ENCODE data around the gene DEUP1.
"Not testable (repeated sequence)": the region's sequence is repeated elsewhere in the genome, so short reads cannot be mapped to it uniquely, and the experiment has no call there.

DEUP1 gene, protein sequence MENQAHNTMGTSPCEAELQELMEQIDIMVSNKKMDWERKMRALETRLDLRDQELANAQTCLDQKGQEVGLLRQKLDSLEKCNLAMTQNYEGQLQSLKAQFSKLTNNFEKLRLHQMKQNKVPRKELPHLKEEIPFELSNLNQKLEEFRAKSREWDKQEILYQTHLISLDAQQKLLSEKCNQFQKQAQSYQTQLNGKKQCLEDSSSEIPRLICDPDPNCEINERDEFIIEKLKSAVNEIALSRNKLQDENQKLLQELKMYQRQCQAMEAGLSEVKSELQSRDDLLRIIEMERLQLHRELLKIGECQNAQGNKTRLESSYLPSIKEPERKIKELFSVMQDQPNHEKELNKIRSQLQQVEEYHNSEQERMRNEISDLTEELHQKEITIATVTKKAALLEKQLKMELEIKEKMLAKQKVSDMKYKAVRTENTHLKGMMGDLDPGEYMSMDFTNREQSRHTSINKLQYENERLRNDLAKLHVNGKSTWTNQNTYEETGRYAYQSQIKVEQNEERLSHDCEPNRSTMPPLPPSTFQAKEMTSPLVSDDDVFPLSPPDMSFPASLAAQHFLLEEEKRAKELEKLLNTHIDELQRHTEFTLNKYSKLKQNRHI

DNA sequence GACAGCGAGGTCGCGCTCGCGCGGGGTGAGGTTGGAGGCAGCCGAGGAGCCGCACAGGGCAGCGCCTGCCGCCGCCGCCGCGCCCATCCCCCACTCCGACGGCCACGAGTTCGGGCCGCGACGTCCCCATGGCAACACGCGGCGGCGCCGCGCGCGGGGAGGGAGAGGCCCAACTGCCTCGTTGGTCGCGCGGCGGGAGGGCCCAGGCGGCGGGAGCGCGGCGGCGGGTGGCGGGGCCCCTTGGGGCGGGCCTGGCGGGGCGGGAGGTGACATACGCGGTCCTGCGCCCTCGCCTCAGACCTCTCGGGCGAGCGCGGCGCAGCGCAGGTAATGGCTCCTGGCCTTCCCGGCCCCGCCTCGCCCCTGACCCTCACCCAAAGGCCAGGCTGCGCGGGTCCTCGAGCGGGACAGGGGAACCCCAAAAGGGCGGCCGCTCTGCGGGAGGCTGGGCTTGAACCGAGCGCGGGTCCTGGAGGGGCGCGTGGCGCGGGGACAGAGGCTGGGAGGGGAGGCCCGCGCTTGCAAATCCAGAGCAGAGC lies at the start of gene DEUP1:
TSS of gene DEUP1 (plus strand) at position 297 of the 539 bp plus-strand sequence. CDS start 1,518 bp downstream, outside the sequence.
- DNase-seq: no peak

DNA sequence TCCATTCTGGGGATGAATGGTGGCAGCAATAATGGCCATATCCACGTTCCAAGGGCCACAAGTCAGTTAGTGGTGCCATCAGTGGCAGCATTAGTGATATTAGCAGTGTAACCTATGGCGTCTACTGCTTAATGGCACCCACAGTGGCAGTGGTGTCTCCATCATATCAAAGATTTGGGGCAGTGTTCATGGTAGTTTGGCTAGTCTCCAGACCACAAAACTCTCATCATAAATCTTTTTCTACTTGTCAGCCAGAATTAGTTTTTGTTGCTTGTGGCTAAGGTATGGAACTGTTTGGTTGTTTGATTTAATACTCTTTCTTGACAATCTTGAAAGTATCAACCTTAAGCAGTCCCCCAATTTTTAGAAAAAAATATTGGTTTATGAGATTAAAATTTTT lies 45.1 kb upstream of the DEUP1 start:
- DNase-seq: no peak

DNA sequence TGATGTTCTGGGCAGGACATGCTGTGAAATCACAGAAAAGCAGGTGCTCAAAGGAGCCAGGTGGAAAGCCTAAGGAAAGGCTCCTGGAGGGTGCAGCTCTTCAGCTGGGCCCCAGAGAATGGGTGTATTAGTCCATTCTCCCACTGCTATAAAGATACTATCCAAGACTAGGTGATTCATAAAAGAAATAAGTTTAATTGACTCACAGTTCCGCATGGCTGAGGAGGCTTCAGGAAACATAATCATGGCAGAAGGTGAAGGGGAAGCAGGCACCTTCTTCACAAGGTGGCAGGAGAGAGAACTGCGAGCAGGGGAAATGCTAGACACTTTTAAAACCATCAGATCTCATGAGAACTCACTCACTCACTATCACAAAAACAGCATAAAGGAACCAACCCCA lies 43.1 kb upstream of the DEUP1 start:
- DNase-seq: no peak

DNA sequence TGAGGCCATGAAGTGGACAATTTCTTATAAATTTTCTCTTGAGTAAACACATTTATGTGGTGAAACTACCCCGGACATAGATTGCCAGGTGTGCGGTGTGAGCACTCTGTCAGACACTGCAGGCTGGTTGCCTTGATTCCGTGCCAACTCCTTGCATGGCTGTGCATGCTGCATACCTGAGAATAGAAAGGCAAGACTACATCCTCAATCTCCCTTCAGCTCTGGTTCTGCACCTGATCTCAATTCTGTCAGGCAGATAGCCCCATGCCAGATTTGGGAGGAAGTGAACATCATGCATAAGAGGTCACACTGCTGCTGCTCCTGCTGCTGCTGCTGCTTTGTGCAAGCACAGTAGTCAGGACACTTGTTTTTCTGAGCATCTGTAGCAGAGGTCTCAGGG lies 42.5 kb upstream of the DEUP1 start:
- DNase-seq: no peak

DNA sequence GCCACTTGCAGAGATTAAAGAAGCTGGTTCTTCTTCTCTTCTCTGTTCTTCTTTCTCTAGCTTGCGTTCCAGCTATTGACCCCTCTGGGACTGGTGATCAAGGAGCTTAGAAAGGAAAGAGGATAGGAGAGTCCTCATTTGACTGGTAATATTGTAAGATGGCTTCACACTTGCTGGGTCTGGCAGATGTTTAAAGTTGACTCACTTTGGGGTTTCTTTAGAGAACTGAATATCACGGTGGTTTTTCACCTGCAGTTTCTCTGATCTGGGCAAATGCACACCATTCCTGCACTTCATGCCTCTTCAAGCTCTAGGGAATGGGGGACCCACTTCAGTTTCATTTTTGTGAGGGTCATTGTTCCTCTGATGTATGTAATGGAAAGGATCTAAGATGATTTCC lies 41.8 kb upstream of the DEUP1 start:
- DNase-seq: no peak

DNA sequence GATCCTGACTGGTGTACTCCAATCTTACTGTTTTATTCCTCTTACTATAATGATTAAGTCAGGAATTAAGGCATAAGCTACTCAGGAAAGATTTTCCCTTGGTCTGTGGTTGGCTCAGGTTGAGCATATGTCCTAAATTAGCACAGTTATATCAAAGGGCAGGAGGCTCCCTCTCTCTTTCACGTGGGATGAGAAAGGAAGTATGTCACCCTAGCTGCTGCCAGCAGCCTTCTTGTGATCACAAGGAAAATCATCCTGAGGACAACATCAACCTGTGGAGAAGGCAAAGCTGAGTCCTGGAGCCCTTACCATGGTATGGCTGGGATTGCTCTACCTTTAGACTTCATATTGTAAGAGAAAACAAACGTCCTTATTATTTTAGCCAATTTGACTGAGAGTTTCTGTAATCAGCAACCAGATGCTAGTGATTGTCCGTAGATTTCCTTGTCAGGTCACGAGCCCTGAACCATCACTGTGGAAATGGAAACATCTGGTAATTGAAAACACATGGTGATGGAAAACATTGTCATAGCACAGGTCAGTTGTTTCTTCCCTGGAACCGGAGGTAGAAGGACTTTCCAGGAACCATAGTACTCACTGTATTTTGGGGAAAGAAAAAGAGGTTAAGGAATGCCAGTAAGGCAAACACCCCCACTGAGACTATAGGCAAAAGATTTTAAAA lies 40.6 kb upstream of the DEUP1 start:
- no peak for DNase-seq

DNA sequence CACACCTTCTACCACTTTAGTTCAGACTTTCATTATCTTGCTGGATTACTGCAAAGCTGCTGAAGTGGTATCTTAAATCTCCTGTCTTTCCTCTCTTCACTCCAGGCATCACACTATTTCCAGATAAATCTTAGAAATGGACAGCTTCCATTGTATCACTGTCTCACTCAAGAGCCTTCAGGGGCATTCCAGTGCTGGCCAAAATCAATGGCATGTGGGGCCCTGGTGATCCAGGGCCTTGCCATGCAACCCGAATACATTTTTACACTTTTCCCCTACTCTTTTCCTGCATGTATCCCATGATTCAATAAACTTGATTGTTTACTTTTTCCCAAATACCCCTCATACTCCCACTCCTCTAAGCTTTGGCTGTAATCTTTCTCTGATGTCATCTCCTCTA lies 39.4 kb upstream of the DEUP1 start:
- no peak for DNase-seq

DNA sequence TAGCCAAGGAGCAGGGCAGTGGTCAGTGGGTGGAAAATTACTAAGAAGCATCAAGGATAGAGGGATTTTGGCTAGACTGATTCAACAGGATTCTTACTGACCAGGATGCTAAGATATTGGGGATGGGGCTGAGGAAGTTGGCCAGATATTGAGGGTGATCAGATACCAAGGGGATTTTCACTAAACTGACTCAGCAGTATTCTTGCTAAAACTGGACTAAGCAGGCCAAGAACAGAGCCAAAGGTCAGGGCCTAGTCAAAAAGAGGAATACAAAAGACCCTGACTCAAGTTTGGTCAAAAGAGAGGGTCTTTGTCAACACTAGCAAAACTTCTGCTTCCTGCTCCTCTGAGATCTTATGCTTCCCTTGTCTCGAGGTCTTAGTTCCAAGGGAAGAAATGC lies 38.6 kb upstream of the DEUP1 start:
- no peak for DNase-seq

DNA sequence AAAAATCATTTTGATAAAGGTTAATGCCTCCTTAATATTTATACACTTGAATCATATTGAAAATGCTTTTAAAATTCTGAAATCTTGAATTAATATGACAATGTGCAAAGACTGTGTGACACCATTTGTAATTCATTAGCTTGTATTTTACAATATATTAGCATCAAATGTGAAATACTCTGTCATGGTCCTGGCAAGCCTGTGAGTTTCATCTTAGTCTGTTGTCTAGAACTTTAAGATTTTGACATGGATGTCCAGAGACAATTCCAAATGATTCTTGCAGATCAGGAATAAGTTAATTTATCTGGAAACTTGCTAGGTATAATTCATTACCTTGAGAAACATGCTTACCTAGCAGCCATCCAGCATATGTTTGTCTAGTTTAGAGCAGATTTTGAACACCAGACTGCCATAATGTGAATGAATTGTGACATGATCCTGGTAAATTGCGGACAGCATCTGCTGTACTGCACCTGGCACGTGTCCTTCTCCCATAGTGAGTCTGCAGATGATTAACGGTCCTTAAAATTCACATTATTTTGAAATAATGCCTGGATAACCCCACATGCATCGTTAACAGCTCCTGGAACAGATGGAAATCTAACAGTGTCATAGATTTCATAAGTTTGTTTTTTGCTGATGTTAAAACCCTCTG lies 34.5 kb upstream of the DEUP1 start:
- DNase-seq: no peak

DNA sequence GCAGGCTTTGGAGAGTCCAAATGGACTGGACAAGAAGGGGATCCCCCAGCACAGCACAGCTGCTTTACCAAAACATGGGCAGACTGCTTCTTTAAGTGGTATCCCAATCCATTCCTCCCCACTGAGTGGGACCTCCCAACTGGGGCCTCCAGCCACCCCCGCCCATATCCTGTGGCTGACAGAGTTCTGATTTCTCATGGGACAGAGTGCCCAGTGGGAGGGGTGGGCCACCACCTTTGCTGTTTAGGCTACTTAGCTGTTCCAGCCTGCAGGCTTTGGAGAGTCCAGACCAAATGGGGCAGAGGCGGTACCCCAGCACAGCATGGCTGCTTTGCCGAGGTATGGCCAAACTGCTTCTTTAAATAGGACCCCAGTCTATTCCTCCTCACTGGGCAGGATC lies 26.9 kb upstream of the DEUP1 start:
- no peak for DNase-seq

DNA sequence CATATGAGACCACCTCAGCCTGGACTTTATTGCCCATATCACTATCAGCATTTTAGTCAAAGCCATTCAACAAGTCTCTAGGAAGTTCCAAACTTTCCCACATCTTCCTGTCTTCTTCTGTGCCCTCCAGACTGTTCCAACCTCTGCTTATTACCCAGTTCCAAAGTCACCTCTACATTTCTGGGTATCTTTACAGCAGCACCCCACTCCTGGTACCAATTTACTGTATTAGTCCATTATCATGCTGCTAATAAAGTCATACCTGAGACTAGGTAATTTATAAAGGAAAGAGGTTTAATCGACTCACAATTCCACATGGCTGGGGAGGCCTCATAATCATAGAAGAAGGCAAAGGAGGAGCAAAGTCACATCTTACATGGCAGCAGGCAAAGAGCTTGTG lies 16.1 kb upstream of the DEUP1 start:
- not testable (repeated sequence) for DNase-seq

DNA sequence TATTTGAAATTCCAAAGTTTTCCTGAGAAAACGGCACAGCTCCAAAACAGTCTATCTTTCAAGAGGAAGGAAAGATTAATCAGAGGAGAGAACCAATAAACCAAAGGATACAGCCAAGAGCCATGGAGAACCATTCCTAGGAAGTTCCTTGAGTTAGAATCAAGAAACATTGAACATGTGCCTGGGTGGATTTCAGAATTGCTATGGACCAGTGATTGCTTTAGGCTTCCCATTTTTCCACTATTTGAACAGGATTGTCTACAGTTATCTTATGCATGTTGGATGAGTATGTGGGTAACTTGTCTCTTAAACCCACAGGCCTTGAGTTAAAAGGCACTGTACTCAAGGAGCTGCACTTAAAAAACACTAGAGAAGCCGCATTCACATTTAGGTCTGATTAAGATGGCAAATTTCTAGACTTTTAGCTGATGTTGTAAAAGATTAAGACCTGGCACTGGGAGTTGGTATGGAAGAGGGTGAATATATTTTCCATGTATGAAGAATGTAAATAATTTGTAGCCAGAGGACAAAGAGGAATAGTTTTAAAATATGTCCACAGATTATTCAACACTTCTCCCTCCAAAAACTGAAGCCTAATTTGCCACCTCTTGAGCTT lies 11.2 kb upstream of the DEUP1 start:
- DNase-seq: no peak

DNA sequence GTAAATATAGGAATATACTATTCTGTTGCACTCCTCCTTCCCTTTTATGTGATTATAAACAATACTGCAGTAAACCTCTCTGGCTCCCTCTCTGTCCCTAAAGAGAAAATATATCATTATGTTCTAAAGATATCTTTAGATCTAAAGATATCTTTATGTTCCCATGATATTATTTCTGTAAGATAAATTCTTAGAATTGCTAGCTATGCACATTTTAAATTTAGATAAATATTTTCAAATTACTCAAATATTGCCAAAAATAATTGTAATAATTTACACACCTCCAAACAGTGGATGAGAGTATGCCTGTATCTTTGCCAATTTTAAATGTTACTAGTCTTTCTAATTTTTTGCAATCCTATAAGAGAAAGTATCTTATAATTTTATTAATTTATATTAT lies 10.3 kb upstream of the DEUP1 start:
- no peak for DNase-seq

DNA sequence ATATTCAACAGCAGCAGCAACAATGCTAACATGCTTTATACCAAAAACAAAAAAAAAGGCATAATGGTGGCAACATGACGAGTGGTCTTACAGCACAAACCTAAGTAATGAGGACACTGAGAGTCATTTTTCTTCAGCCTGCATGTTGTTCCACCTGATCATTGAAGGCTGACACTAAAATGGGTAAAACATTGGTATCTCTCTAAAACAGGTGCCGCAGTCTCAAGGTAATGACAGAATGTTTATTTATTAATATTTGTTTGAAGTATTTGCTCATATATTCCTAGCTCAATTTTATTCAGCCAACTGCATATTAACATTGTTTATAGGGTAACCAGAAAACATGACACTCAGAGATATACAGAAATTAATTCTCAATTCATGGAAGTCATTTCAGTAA lies 8.3 kb upstream of the DEUP1 start:
- no peak for DNase-seq

DNA sequence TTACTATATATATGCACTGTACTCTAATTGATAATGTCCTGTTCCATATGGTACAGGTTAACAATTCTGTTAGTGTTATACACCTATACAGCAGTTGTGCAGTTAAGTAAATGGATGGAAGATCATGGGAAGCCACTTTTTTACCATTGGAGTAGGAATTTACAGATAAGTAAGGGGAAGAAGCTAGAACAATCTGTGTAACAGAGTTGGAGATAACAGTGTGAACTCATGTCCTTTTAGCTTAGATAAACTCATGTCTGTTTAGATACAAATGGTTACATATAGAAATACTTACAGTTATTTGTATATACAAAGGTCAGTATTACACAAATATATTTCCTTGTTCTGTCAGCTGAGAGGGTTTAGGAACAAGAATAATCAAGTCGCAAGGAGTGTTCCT lies 6.8 kb upstream of the DEUP1 start:
- DNase-seq: no peak

DNA sequence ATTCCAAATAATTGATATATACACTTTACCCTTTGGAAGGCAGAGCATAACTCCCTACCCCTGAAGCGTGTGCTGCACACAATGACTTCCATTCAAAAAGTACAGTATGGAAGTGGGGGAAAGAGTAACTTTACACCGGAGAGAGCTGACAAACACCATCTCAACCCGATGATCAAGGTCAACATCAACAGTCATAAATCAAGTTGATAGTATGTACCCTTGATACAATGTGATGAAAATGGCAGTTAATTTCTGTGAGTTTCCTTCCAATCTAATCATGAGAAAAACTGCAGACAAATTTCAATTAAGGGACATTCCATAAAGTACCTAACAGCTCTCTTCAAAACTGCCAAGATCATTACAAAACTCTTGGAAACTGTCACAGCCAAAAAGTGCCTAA lies 6.0 kb upstream of the DEUP1 start:
- DNase-seq: no peak

DNA sequence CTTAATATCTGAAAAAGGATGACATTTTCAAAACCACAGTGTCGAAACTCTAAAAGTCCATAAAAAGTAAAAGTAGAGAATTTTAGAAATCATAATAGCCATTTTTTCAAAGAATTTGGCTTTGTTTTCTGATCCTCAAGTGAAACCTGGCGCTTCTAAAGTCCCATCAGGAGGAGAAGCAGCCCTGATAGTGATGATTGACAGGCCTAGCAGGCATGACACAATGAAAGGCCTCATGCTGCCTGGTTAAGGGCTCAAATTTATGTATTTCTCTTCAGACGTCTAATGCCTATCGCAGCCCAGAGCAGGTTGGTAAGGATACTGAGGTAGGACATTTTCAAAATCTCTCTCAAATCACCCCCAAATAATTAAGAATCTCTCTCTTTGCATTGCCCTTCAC lies 3.9 kb upstream of the DEUP1 start:
- DNase-seq: no peak

DNA sequence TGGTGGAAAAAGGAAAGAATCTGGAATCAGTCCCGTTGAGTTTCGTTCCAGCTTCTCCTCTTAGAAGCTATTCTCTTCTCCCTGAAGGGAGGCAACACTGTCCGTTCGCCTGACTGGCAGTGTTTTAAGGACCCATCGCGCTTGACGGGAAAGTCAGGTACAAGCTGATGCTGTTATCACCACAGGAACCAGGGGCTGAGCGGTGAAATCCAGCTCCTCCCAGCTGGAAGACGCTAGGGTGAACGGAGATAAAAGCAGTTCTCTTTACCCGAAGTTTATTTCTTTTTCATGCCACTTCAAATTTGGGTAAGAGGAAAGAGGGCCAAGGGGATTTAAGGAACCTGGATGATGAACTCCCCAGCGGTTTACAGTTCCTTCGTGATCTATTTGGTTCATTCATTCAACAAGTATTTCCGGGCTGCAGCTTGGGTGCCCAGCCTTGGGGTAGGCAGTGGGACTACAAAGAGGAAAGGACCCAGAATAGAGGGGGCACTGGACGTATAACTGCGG lies 551 bp upstream of the DEUP1 start:
- no peak for DNase-seq

DNA sequence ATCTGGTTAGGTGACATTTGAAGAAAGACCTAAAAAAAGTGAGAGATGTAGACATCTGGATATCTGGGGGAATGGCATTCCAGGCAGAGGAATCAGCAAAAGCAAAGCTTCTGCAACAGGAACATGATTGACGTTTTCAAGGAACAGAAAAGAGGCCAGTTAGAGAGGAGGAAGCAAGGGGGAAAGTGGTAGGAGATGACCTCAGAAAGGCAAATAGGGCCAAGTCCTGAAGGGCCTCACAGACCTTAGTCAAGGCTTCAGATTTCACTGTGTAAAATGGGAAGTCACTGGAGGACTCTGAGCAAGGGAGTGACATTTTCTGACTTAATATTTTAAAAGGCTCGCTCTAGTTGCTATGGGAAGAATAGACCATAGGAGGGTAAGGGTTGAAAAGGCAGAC lies 9.7 kb downstream of the DEUP1 start:
- DNase-seq: no peak

DNA sequence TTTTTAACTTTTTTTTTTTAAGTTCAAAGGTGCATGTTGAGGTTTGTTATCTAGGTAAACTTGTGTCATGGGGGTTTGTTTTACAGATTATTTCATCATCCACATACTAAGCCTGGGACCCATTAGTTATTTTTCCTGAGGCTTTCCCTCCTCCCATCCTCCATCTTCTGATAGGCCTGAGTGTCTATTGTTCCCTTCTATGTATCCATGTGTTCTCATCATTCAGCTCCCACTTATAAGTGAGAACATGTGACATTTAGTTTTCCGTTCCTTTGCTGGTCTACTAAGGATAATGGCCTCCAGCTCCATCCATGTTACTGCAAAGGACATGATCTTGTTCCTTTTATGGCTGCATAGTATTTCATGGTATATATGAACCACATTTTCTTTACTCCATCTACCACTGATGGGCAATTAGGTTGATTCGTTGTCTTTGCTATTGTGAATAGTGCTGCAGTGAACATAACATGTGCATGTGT lies 14.4 kb downstream of the DEUP1 start:
- DNase-seq: no peak

DNA sequence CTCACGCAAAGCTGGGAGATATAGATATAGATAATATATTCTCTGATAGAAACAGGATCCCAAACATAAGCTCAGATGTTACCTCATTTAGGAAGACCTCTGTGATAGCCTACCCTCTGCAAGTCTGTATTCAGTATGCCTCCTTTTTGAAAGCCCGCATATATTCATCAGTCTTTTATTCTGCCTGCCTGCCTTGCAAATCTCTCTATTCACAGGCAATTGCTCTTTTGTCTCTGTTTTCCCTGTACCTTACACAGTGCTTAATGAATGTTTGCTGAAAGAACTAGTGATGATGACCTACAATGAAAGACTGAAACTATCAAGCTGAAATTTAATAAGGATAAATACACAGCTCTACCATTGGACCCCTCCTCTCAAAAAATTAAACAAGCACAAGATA lies 18.4 kb downstream of the DEUP1 start:
- no peak for DNase-seq

DNA sequence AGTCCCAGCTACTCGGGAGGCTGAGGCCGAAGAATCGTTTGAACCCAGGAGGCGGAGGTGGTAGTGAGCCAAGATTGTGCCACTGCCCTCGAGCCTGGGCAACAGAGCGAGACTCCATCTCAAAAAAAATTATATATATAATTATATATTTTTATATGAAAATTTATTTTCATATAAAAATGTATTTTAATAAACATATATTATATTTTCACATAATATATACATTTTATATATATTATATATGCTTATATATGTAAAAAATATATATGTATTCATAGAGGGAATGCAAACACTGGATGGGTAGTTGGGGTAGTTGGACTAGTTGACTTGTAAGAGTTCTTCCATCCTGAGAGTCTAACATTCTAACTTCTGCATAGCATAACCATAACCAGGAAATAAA lies 20.3 kb downstream of the DEUP1 start:
- no peak for DNase-seq

DNA sequence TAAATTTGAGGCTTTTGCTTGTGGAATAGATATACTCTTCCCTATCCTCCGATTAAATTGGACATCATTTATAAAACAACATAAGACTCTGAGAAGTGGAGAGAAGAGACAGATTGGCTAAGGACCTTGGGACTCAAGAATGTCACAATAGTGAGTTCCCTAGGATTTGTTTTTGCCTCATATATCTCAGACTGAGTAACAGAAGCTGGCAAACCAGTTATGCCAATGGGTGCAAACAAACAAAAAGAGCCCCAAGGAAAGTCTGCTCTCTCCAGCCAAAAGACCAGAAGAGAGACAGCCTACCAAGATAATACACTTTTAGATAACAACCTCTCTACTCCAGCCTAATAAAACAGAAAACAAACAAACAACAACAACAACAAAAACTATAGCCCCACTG lies 28.9 kb downstream of the DEUP1 start:
- DNase-seq: no peak
